GM10266 (cell line): Measurements from ENCODE around the gene SIDT1.

ENCODE experiments used
- DNase-seq: peaks from one replicate; pipeline ENCODE4 v3.0.0; 2012; ENCODE audit errors: extremely low spot score
- TF ChIP-seq, protein P1 (sequence below): IDR thresholded peaks from 2 replicates; pipeline ENCODE4 v1.5.1; 2012; ENCODE audit warnings: mild to moderate bottlenecking, low read depth; ENCODE audit not compliant: control insufficient read depth, insufficient read depth; ENCODE audit errors: missing control alignments

Gene SIDT1

GRCh38 chr3:113623324-113623723 is 91.0 kb downstream of the SIDT1 start:
- TF ChIP-seq, protein P1, sequence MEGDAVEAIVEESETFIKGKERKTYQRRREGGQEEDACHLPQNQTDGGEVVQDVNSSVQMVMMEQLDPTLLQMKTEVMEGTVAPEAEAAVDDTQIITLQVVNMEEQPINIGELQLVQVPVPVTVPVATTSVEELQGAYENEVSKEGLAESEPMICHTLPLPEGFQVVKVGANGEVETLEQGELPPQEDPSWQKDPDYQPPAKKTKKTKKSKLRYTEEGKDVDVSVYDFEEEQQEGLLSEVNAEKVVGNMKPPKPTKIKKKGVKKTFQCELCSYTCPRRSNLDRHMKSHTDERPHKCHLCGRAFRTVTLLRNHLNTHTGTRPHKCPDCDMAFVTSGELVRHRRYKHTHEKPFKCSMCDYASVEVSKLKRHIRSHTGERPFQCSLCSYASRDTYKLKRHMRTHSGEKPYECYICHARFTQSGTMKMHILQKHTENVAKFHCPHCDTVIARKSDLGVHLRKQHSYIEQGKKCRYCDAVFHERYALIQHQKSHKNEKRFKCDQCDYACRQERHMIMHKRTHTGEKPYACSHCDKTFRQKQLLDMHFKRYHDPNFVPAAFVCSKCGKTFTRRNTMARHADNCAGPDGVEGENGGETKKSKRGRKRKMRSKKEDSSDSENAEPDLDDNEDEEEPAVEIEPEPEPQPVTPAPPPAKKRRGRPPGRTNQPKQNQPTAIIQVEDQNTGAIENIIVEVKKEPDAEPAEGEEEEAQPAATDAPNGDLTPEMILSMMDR, result no peak
- DNase-seq, result no peak

DNA sequence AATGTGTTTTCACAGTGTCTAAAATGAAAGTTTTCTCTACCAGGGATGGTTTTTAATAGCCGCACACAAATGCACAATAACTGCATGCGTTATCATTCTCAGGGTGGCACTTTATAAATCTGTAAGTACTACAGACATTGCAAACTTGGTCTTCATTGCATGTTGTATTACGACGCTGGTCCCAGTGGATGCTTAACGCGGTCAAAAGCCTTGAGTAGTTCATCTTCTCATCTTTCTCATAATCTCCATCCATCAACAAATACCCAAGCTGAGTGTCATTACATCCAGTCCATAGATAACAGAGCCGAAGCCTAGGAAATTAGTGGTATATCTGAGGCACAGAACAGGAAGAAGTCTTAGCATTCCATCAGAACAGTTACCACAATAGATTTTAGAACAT is 91.5 kb downstream of the SIDT1 start:
- DNase-seq, result no peak
- TF ChIP-seq, protein P1, result no peak

DNA sequence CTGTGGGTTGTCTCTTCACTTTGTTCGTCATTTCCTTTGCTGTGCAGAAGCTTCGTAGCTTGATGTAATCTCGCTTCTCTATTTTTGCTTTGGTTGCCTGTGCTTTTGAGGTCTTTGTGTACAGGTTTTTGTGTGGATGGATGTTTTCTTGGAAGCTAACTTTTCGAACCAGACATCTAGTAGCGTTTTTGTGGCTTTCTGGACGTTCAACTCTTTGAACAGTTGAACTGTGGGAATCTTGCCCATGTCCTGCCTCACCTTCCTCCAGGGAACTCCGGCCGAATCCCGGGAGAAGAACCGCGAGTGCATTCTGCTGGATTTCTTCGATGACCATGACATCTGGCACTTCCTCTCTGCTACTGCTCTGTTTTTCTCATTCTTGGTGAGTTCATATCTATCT is 93.5 kb downstream of the SIDT1 start:
- DNase-seq, result no peak
- TF ChIP-seq, protein P1, result no peak

DNA sequence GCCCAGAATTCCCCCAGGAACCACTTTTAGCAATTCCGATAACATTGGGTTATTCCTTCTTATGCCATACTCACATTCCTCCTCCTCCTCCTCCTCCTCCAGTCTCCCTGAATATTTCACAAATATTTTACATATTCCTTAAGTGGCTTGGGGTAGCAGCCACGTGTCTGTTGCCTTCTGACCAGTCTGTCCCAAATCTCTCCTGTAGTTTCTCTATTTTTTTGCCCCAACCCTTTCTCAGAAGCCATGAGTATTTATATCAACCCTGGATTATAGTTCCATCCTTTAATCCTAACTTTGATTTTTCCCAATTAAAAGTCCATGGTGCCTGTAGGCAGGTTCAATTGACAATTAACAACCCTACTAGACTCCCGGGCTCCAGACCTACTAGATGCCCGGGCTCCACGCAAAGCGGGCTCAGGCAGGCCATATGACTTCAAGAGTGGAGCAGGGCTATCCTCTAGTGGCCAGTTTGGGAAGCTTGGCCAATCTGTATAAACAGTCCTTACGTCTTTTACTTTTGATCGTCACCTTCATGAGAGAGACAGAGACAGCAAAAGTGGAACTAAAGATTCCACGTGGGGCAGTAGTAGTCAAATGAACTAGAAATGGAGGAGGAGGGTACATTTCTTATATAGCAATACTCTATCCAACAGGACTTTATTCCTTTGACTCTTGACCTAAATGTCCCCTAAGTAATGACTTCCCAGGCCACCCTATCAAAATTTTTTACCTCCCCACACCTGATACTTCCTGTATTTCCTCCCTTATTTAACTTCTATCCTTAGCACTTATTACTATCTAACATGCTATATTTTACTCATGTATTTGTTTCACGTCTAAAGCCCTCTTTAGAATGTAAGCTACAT is 94.4 kb downstream of the SIDT1 start:
- peak; percentile 60 for DNase-seq
- TF ChIP-seq, protein P1, result peak; percentile 52

- TF ChIP-seq, protein P1, result no peak
- no peak for DNase-seq
Observed at GRCh38 chr3:113628316-113628715, 96.0 kb downstream of the SIDT1 start.

DNA sequence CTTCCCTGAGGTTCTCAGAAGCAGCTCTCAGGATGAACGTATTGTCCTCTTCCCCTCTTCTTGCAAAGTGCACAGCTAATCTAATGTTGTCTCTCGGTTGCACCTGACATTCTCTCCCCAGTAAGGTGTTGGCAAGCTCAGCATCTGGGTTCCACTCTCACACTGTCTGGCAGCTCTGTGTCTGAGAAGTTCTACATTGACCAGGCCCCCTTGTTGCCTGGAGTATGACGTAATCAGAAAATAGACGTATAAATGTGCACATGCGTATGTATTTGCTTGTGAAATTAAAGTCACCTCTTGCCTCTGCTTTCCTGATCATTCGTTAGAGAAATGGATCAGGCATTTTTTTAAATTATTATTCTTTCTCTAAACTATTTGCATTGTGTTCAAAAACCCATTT is 96.4 kb downstream of the SIDT1 start:
- TF ChIP-seq, protein P1, result no peak
- no peak for DNase-seq
